ENCODE data around the gene MEGF6.

MEGF6 gene

DNA sequence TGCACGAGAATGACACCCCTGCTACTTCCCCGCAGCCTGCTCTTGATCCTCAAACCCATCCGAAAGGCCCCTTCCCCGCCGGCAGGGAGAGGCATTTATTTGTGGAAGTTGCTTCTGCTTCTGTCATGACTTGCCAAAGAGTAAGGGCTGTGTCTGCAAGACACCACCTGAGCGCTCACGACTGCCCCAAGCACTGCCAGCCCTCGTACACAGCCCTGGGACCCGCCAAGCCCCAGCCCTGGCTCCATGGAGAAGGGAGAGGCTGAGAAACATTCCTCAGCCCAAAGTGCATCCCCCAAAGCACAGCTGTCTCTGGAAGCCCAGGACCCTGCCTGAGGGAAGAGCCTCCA is 7.2 kb upstream of the MEGF6 start:
- Histone ChIP-seq H3K4me3 (ENCODE audit: insufficient read depth, low read depth, low read length) (no peak overlapping the region), H3K36me3 (ENCODE audit: control insufficient read depth, insufficient read depth, low read length) (no peaks in the 10 kb centered on the region), H3K4me1 (ENCODE audit: control insufficient read depth, insufficient read depth, low read length) (peaks cover 14% of the 10 kb centered on the region), H3K9me3 (ENCODE audit: control insufficient read depth, low read length) (no peaks in the 10 kb centered on the region), H3K27ac (ENCODE audit: insufficient read depth, low read depth, low read length, poor library complexity, severe bottlenecking) (no peak overlapping the region), H3K27me3 (ENCODE audit: control insufficient read depth, insufficient read depth, low read length, poor library complexity, severe bottlenecking) (peaks cover 9% of the 10 kb centered on the region)
- WGBS, 2 experiments = 85 to 89% methylated on average over 9 of the region's 9 CpGs

GRCh38 chr1:3617806-3618345 is 6.6 kb upstream of the MEGF6 start:
- Histone ChIP-seq H3K4me1 (ENCODE audit: control insufficient read depth, insufficient read depth, low read length) (peaks cover 19% of the 10 kb centered on the region), H3K36me3 (ENCODE audit: control insufficient read depth, insufficient read depth, low read length) (no peaks in the 10 kb centered on the region), H3K27ac (ENCODE audit: insufficient read depth, low read depth, low read length, poor library complexity, severe bottlenecking) (no peak overlapping the region), H3K27me3 (ENCODE audit: control insufficient read depth, insufficient read depth, low read length, poor library complexity, severe bottlenecking) (peaks cover 14% of the 10 kb centered on the region), H3K4me3 (ENCODE audit: insufficient read depth, low read depth, low read length) (no peak overlapping the region), H3K9me3 (ENCODE audit: control insufficient read depth, low read length) (no peaks in the 10 kb centered on the region)
- WGBS, 2 experiments = 83 to 87% methylated on average over 17 to 18 of the region's 18 CpGs

- no peak overlapping the region for H3K27ac ChIP-seq (ENCODE audit: insufficient read depth, low read depth, low read length, poor library complexity, severe bottlenecking)
- 90% methylated on average over 8 to 9 of the region's 9 CpGs for WGBS, 2 experiments
- no peaks in the 10 kb centered on the region for H3K9me3 ChIP-seq (ENCODE audit: control insufficient read depth, low read length)
- H3K4me3 ChIP-seq (ENCODE audit: insufficient read depth, low read depth, low read length) = no peak overlapping the region
- no peaks in the 10 kb centered on the region for H3K36me3 ChIP-seq (ENCODE audit: control insufficient read depth, insufficient read depth, low read length)
- H3K4me1 ChIP-seq (ENCODE audit: control insufficient read depth, insufficient read depth, low read length) = peaks cover 25% of the 10 kb centered on the region
- H3K27me3 ChIP-seq (ENCODE audit: control insufficient read depth, insufficient read depth, low read length, poor library complexity, severe bottlenecking) = peaks cover 25% of the 10 kb centered on the region
Measured at GRCh38 chr1:3616861-3617260, 5.6 kb upstream of the MEGF6 start.

DNA sequence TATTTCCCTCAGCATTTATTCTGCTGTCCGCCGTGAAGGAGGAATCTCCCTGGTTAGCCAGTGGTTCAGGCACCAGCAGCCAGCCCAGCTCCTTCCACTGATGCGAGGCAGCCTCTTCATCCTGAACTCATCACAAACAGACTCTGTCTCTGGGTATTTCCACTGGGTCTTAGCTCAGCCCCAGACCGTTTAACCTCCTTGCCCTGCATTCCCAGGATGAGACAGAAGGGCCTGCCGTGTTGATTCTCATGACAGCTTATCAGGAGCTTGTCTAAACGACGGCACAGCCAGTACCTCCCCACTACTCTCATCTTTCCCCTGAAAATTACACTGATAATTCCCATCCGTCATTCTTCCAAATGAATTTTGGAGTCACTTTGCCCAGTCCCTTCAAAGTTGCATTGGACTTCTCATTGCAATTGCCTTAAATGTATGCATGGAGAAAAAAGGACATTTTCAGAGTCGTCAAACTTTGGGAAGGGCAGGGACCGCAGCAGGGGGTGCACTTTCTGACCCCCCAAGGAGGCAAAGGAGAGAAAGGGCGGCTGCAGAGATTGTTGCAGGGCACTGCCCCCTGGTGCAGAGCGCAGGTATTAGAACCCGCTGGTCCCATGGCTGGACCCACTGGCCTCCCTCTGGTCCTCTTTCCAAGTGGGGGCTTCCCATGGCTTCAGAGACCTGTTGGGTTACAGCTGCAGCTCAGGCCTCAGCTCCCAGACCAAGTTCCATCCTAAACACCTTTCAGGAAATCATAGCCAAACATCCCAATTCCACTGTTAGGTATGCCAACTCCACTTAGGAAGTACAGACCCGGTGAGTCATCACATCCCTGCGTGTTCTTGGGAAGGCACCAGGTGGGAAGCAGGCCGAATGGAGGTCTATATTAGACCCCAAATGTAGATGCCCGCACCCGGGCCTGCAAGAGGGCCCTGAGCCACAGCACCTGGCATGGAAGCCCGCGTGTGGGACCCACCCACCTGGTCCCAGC is 3.7 kb upstream of the MEGF6 start:
- 59 to 62% methylated on average over 20 of the region's 20 CpGs for WGBS, 2 experiments
- peaks cover 25% of the 10 kb centered on the region for H3K27me3 ChIP-seq (ENCODE audit: control insufficient read depth, insufficient read depth, low read length, poor library complexity, severe bottlenecking)
- H3K36me3 ChIP-seq (ENCODE audit: control insufficient read depth, insufficient read depth, low read length) = no peaks in the 10 kb centered on the region
- no peaks in the 10 kb centered on the region for H3K9me3 ChIP-seq (ENCODE audit: control insufficient read depth, low read length)
- peaks cover 27% of the 10 kb centered on the region for H3K4me1 ChIP-seq (ENCODE audit: control insufficient read depth, insufficient read depth, low read length)
- H3K27ac ChIP-seq (ENCODE audit: insufficient read depth, low read depth, low read length, poor library complexity, severe bottlenecking) = no peak overlapping the region
- H3K4me3 ChIP-seq (ENCODE audit: insufficient read depth, low read depth, low read length) = no peak overlapping the region

GRCh38 chr1:3612123-3612522 is 815 bp upstream of the MEGF6 start:
- Histone ChIP-seq H3K4me3 (ENCODE audit: insufficient read depth, low read depth, low read length) (no peak overlapping the region), H3K4me1 (ENCODE audit: control insufficient read depth, insufficient read depth, low read length) (peaks cover 54% of the 10 kb centered on the region), H3K9me3 (ENCODE audit: control insufficient read depth, low read length) (no peaks in the 10 kb centered on the region), H3K27ac (ENCODE audit: insufficient read depth, low read depth, low read length, poor library complexity, severe bottlenecking) (no peak overlapping the region), H3K27me3 (ENCODE audit: control insufficient read depth, insufficient read depth, low read length, poor library complexity, severe bottlenecking) (peaks cover 22% of the 10 kb centered on the region), H3K36me3 (ENCODE audit: control insufficient read depth, insufficient read depth, low read length) (no peaks in the 10 kb centered on the region)
- 86% methylated on average over 7 of the region's 7 CpGs for WGBS, 2 experiments

DNA sequence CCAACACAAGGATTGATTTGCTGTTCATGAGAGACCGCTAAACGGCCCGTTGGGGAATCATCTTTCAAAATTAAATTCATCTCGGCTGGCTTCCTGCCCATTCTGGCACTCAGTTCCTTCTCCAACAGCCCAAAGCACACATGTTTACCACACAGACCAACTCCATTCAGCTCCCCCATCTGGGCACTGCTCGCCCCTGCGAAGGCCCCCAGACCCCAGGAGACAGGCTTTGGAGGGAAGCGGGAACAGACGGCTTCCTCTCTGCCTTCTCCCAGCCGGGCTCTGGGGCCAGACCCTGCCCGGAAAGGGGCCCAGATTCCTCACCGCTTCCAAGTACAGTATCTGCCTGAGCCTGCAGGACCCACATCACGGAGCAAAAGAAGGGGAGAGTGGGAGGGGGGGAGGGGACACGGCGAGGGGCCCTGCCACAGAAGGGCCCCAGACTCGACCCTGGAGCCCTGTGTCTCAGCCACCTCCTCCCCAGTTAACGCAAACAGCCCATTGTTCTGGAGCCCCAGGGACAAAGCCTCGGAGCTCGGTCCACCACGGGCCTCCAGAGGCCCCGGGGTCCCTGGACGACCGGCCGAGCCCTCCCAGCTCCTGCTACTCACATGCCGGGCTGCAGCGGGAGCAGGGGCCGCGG is 660 bp downstream of the MEGF6 start:
- H3K4me1 ChIP-seq (ENCODE audit: control insufficient read depth, insufficient read depth, low read length) = peaks cover 56% of the 10 kb centered on the region
- H3K4me3 ChIP-seq (ENCODE audit: insufficient read depth, low read depth, low read length) = peak overlapping the region; percentile 59
- no peak overlapping the region for H3K27ac ChIP-seq (ENCODE audit: insufficient read depth, low read depth, low read length, poor library complexity, severe bottlenecking)
- H3K27me3 ChIP-seq (ENCODE audit: control insufficient read depth, insufficient read depth, low read length, poor library complexity, severe bottlenecking) = peaks cover 22% of the 10 kb centered on the region
- H3K9me3 ChIP-seq (ENCODE audit: control insufficient read depth, low read length) = no peaks in the 10 kb centered on the region
- 4 to 6% methylated on average over 27 of the region's 27 CpGs for WGBS, 2 experiments
- H3K36me3 ChIP-seq (ENCODE audit: control insufficient read depth, insufficient read depth, low read length) = no peaks in the 10 kb centered on the region

DNA sequence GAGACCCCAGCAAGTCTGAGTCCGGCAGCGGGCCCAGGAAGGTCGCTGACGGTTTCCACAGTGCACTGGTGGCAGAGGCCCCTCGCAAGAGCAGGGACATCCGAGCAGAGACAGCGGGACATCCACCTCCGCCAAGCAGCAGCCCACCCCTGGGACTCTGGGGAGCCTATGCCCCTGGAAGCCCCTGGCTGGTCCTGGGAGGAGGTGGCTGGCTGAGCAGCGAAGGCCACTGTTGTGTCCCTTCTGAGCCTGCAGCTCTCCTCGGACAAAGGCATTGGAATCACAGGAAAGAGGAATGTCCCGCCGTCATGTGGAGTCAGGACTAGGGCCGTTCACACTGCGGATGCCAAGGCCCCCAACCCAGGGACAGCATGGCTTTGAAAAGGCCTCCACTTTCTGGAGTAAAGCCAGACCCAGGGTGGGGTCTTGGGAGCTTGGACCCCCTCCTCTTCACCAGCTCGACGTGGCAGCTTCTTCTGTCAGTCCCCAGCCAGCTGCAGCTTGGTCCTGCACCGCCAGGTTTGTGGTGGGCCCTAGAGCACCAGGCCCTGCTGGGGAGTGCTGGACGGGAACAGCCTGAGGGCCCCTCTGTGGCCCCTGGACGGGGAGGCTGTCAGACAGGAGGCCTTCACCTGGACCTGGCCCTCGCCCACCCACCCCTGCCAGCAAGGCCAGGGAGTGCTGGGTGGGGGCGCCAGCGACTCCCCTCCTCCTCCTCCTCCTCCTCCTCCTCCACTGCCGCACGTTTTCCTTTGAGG is 1.4 kb downstream of the MEGF6 start:
- Histone ChIP-seq H3K27me3 (ENCODE audit: control insufficient read depth, insufficient read depth, low read length, poor library complexity, severe bottlenecking) (peaks cover 22% of the 10 kb centered on the region), H3K4me1 (ENCODE audit: control insufficient read depth, insufficient read depth, low read length) (peaks cover 54% of the 10 kb centered on the region), H3K27ac (ENCODE audit: insufficient read depth, low read depth, low read length, poor library complexity, severe bottlenecking) (no peak overlapping the region), H3K9me3 (ENCODE audit: control insufficient read depth, low read length) (no peaks in the 10 kb centered on the region), H3K36me3 (ENCODE audit: control insufficient read depth, insufficient read depth, low read length) (no peaks in the 10 kb centered on the region), H3K4me3 (ENCODE audit: insufficient read depth, low read depth, low read length) (peak overlapping the region; percentile 59)
- 53 to 54% methylated on average over 24 of the region's 24 CpGs for WGBS, 2 experiments

- Histone ChIP-seq H3K9me3 (ENCODE audit: control insufficient read depth, low read length) (no peaks in the 10 kb centered on the region), H3K27ac (ENCODE audit: insufficient read depth, low read depth, low read length, poor library complexity, severe bottlenecking) (no peak overlapping the region), H3K4me3 (ENCODE audit: insufficient read depth, low read depth, low read length) (no peak overlapping the region), H3K27me3 (ENCODE audit: control insufficient read depth, insufficient read depth, low read length, poor library complexity, severe bottlenecking) (peaks cover 22% of the 10 kb centered on the region), H3K36me3 (ENCODE audit: control insufficient read depth, insufficient read depth, low read length) (no peaks in the 10 kb centered on the region), H3K4me1 (ENCODE audit: control insufficient read depth, insufficient read depth, low read length) (peaks cover 49% of the 10 kb centered on the region)
- WGBS, 2 experiments = 81 to 82% methylated on average over 22 of the region's 22 CpGs
Measured at GRCh38 chr1:3609016-3609768, 2.1 kb downstream of the MEGF6 start.

DNA sequence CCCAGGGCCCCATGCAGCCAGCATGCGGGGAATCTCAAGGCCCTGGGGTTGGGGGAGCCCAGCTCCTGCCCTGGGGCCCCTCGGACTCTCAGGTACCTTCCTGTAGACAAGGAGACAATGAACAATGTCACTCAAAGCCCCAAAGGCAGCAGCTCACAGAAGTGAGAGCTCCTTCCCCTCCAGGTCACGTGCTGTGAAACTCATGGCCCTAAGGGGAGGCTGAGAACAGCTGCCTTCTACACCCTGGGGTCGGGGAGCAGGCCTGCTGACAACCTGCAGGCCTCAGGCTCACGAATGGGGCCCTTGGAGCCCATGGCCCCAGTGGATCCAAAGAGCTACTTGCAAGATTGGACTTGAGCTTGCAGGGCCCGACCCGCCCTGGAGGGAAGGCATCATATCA is 3.2 kb downstream of the MEGF6 start:
- 83% methylated on average over 7 of the region's 7 CpGs for WGBS, 2 experiments
- Histone ChIP-seq H3K4me1 (ENCODE audit: control insufficient read depth, insufficient read depth, low read length) (peaks cover 39% of the 10 kb centered on the region), H3K27ac (ENCODE audit: insufficient read depth, low read depth, low read length, poor library complexity, severe bottlenecking) (no peak overlapping the region), H3K4me3 (ENCODE audit: insufficient read depth, low read depth, low read length) (no peak overlapping the region), H3K9me3 (ENCODE audit: control insufficient read depth, low read length) (no peaks in the 10 kb centered on the region), H3K27me3 (ENCODE audit: control insufficient read depth, insufficient read depth, low read length, poor library complexity, severe bottlenecking) (peaks cover 19% of the 10 kb centered on the region), H3K36me3 (ENCODE audit: control insufficient read depth, insufficient read depth, low read length) (no peaks in the 10 kb centered on the region)

All from ectodermal cell (in vitro differentiated cells).